NCI-H82 (cell line): ENCODE measurements around the gene CDH8.

Experiments used
- DNase-seq: peaks from one replicate; lab custom pipeline; 2025; lab: John Stamatoyannopoulos, UW

CDH8 gene

DNA sequence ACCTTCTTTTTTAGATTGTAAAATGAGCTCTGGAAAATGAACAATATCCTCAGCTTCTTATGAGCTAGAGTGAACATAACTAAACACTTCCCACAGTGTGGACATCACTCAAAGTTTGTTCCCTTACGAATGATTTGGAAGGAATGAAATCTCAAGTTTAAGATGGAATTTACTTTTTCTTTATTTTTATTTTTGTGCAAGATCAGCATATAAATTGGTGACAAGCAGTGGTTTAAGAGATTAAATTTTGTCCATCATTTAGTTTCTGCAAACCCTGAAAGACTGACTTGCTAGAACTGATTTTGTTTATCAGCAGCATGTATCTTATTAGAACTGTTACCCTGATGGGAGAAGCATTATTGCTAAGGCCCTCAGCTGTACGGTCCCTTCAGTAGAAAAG, 420.1 kb downstream of the CDH8 start:
- DNase-seq, result no peak

DNA sequence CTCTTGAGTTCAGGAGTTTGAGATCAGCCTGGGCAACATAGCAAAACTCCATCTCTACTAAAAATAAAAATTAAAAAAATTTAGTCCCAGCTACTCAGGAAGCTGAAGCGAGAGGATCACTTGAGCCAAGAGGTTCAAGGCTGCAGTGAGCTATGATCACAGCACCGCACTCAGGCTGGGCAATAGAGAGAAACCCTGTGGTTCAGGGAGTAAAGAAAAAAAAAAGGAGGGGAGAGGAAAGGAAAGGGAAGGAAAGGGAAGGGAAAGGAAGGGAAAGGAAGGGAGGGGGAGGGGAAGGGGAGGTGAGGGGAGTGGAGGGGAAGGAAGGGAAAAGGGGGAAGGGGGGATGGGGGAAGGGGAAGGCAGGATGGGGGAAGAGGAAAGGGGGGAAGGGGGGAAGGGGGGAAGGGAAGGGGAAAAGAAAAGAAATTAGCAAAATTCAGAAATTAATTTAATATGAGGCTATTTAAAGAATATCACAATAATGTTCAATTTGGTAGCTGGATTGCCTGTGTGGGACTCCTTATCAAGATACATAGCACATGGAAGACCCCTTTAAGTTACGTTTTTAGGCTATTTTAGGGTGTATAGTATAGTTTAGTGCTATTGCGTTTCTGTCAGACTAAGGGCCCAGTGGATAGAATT, 424.3 kb downstream of the CDH8 start:
- DNase-seq, result no peak

DNA sequence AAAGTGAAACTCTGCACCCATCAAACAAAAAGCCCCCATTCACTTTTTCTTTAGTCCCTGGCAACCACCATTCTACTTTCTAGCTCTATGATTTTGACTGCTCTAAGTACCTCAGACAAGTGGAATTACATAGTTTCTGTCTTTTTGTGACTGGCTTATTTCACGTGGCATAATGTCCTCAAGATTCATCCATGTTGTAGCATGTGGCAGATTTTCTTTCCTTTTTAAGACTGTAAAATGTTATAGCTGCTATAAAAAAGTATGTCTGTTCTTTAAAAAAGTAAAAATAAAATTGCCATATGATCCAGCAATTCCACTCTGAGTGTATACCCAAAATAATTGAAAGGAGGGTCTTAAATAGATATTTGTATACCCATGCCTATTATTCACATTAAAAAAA, 429.7 kb downstream of the CDH8 start:
- no peak for DNase-seq
